ENCODE measurements around the gene LCN1.

DNA sequence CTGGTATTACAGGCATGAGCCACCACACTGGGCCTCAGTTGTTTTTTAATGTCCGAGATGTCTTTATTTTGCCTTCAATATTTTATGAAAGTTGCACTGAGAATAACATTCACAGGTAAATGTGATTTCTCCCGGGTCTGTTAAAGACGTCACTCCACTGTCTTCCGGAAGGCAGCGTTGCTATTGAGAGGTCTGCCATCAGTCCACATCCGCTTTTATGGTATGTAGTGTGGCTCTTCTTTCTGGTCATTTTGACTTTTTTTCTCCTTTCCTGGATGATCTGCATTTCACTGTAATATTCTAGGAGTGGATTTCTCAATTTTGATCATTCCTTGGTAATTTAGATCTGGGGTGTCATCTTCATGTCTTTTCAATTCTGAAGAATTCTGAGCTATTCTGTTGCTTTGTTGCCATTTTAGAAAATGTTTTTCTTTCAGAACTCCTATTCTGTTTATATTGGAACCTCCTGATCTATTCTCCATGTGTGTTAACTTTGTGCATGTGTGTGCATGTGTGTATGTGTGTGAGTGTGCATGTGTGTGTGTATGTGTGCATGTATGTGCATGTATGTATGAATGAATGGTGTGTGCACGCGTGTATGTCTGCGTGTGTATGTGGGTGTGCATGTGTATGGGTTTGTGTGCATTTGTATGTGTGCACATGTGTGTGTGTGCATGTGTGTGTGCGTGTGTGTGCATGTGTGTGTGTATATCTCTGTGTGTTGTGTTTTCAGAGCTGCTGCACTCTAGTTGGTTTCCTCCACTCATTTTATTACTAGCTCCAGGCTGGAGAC, 1.9 kb upstream of the LCN1 start:
- TF ChIP-seq TAF1 (conservative IDR thresholded peaks at IDR 0.05) = no peak
- TF ChIP-seq, protein P1, sequence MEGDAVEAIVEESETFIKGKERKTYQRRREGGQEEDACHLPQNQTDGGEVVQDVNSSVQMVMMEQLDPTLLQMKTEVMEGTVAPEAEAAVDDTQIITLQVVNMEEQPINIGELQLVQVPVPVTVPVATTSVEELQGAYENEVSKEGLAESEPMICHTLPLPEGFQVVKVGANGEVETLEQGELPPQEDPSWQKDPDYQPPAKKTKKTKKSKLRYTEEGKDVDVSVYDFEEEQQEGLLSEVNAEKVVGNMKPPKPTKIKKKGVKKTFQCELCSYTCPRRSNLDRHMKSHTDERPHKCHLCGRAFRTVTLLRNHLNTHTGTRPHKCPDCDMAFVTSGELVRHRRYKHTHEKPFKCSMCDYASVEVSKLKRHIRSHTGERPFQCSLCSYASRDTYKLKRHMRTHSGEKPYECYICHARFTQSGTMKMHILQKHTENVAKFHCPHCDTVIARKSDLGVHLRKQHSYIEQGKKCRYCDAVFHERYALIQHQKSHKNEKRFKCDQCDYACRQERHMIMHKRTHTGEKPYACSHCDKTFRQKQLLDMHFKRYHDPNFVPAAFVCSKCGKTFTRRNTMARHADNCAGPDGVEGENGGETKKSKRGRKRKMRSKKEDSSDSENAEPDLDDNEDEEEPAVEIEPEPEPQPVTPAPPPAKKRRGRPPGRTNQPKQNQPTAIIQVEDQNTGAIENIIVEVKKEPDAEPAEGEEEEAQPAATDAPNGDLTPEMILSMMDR (IDR thresholded peaks at IDR 0.05; ENCODE audit: low read depth, low read length, missing input control) = no peak
